ENCODE results near the gene RBBP4.

RBBP4 gene

DNA sequence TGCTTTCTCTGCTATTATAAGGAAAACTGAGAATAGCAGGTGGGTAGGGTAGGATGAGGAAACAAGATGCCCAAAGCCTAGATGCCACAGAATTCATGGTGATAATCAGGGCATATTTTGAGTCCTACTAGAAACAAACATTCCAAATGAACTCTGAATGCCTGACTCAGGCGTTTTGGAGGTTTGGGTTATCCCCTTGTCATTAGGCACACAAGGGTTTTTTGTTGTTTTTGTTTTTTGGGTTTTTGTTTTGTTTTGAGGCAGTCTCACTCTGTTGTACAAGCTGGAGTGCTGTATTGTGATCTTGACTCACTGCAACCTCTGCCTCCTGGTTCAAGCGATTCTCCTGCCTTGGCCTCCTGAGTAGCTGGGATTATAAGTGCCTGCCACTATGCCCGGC, 32.4 kb downstream of the RBBP4 start:
- peaks cover 77% of the 10 kb centered on the region; the same call in 1 of the 2 replicates for H3K36me3 ChIP-seq (ENCODE audit: insufficient read depth, low read length)
- no peak overlapping the region for H2AFZ ChIP-seq (ENCODE audit: low read length)
- no peak overlapping the region for H3K4me3 ChIP-seq (ENCODE audit: low read length, poor library complexity, severe bottlenecking)
- H4K20me1 ChIP-seq (ENCODE audit: insufficient read depth, low read length, poor library complexity, severe bottlenecking): peaks cover 4% of the 10 kb centered on the region
- no peaks in the 10 kb centered on the region for H3K4me1 ChIP-seq (ENCODE audit: insufficient read depth, low read length, poor library complexity, severe bottlenecking)
- H3K9me2 ChIP-seq (replicated peaks; ENCODE audit: low read depth, low read length): no peaks in the 10 kb centered on the region
- H3K79me2 ChIP-seq (ENCODE audit: insufficient read depth, low read length): no peaks in the 10 kb centered on the region
- H3K4me2 ChIP-seq (ENCODE audit: low read depth, low read length, poor library complexity, severe bottlenecking): no peak overlapping the region
- TF ChIP-seq CTCF (conservative IDR thresholded peaks at IDR 0.05; ENCODE audit: low read length) (no peak), EZH2phosphoT487 (IDR thresholded peaks at IDR 0.05; ENCODE audit: borderline replicate concordance) (no peak)
- H3F3A ChIP-seq (ENCODE audit: low read depth): no peaks in the 10 kb centered on the region
- no peak overlapping the region for H3K9ac ChIP-seq (ENCODE audit: low read depth, low read length, poor library complexity, severe bottlenecking)
- H3K27me3 ChIP-seq (ENCODE audit: insufficient read depth, low read length, poor library complexity, severe bottlenecking): no peaks in the 10 kb centered on the region
- no peaks in the 10 kb centered on the region for H3K9me3 ChIP-seq (ENCODE audit: insufficient read depth, low read depth, low read length)

DNA sequence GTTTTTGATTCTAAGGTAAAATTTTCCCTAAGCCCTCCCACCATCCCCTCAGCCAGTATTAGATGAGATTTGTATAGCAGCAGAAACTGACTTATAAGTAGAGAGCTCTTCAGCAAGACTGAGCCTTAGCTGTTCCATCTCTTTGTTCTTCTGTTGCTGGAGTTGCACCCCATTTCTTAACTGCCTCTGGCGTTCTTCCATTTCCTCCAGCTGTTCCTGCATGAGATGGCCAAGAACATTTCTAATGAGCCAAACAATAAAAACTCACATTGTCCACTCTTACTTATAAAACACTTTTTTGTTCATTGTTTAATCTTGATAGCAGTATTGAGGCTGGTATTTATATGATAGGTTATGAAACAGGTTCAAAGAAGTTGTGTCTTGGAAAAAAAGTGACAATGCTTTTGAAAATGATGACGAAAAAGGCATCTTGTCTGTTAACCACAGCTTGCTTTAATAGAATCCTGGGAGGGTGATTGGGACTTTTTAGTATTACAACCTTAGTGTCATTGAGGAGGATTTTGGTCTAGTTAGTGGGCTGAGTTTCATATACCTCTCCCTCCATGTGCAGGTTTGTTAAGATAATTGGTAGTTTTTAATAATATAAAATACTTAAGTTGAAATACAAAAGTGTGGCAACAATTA, 33.3 kb downstream of the RBBP4 start:
- Histone ChIP-seq H4K20me1 (ENCODE audit: insufficient read depth, low read length, poor library complexity, severe bottlenecking) (peaks cover 3% of the 10 kb centered on the region), H3K9me2 (replicated peaks; ENCODE audit: low read depth, low read length) (no peaks in the 10 kb centered on the region), H3K4me1 (ENCODE audit: insufficient read depth, low read length, poor library complexity, severe bottlenecking) (no peaks in the 10 kb centered on the region), H3K4me3 (ENCODE audit: low read length, poor library complexity, severe bottlenecking) (no peak overlapping the region), H3K36me3 (ENCODE audit: insufficient read depth, low read length) (peaks cover 69% of the 10 kb centered on the region; the same call in 1 of the 2 replicates), H3K4me2 (ENCODE audit: low read depth, low read length, poor library complexity, severe bottlenecking) (no peak overlapping the region), H3F3A (ENCODE audit: low read depth) (no peaks in the 10 kb centered on the region), H3K9me3 (ENCODE audit: insufficient read depth, low read depth, low read length) (no peaks in the 10 kb centered on the region), H3K79me2 (ENCODE audit: insufficient read depth, low read length) (no peaks in the 10 kb centered on the region), H3K27me3 (ENCODE audit: insufficient read depth, low read length, poor library complexity, severe bottlenecking) (no peaks in the 10 kb centered on the region), H2AFZ (ENCODE audit: low read length) (no peak overlapping the region), H3K9ac (ENCODE audit: low read depth, low read length, poor library complexity, severe bottlenecking) (no peak overlapping the region)
- TF ChIP-seq EZH2phosphoT487 (IDR thresholded peaks at IDR 0.05; ENCODE audit: borderline replicate concordance): no peak
- no peak for TF ChIP-seq CTCF (conservative IDR thresholded peaks at IDR 0.05; ENCODE audit: low read length)

GRCh38 chr1:32685498-32685897, 34.5 kb downstream of the RBBP4 start:
- Histone ChIP-seq H3K4me1 (ENCODE audit: insufficient read depth, low read length, poor library complexity, severe bottlenecking) (no peaks in the 10 kb centered on the region), H3K9ac (ENCODE audit: low read depth, low read length, poor library complexity, severe bottlenecking) (no peak overlapping the region), H3K27me3 (ENCODE audit: insufficient read depth, low read length, poor library complexity, severe bottlenecking) (no peaks in the 10 kb centered on the region), H3K4me2 (ENCODE audit: low read depth, low read length, poor library complexity, severe bottlenecking) (no peak overlapping the region), H2AFZ (ENCODE audit: low read length) (no peak overlapping the region), H3K9me3 (ENCODE audit: insufficient read depth, low read depth, low read length) (no peaks in the 10 kb centered on the region), H3K36me3 (ENCODE audit: insufficient read depth, low read length) (peaks cover 59% of the 10 kb centered on the region; the same call in 1 of the 2 replicates), H3K9me2 (replicated peaks; ENCODE audit: low read depth, low read length) (no peaks in the 10 kb centered on the region), H3K4me3 (ENCODE audit: low read length, poor library complexity, severe bottlenecking) (no peak overlapping the region), H3F3A (ENCODE audit: low read depth) (no peaks in the 10 kb centered on the region), H4K20me1 (ENCODE audit: insufficient read depth, low read length, poor library complexity, severe bottlenecking) (no peaks in the 10 kb centered on the region), H3K79me2 (ENCODE audit: insufficient read depth, low read length) (no peaks in the 10 kb centered on the region)
- TF ChIP-seq EZH2phosphoT487 (IDR thresholded peaks at IDR 0.05; ENCODE audit: borderline replicate concordance): no peak
- no peak for TF ChIP-seq CTCF (conservative IDR thresholded peaks at IDR 0.05; ENCODE audit: low read length)

Measured in Loucy (cell line).